ENCODE results near the gene COL13A1. TPM values are rescaled to one million over a fixed set of nuclear protein-coding genes. Genes with fewer than 3 reads are reported as not detected.

Gene COL13A1
- total RNA-seq, 1 experiment from 2014 or later = 5.9 TPM

DNA sequence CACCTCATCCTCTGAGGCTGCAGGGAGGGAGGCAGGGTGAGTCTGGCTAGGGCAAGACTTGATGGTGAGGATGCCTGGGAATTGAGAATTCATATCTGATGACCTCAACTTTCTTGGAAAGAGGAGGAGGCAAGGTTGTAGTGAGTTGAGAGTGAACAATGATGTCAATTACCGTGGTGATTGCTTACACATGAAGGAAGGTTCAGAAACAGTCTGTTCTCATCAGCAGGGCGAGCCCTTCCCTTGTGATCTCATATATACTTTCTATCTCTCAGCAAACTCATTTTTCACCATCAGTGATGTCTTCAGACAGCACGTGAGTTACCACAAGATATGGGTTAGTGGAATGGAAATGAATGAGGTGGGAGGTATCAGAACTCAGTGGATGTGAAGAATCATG lies 20.1 kb upstream of the COL13A1 start:
- no peaks in the 10 kb centered on the region for H3K9me3 ChIP-seq (ENCODE audit: control insufficient read depth in 1 of 2, insufficient read depth in 1 of 2, low read depth in 1 of 2, low read length in 2 of 2)
- TF ChIP-seq EGR1 (IDR thresholded peaks at IDR 0.05; ENCODE audit: low read depth) (no peak), ZFX (IDR thresholded peaks at IDR 0.05) (no peak), POLR2A (IDR thresholded peaks at IDR 0.05; ENCODE audit: borderline replicate concordance, extremely low read depth, insufficient read depth, insufficient read length) (no peak), CBX3 (IDR thresholded peaks at IDR 0.05; ENCODE audit: low read depth) (no peak)
- H3K4me1 ChIP-seq (ENCODE audit: control insufficient read depth in 1 of 2, insufficient read depth in 2 of 2, low read length in 2 of 2) = no peaks in the 10 kb centered on the region
- no peak for DNase-seq (ENCODE audit: low read depth, low spot score)
- no peak for ATAC-seq
- H2AFZ ChIP-seq (ENCODE audit: low read depth, low read length, poor library complexity, severe bottlenecking) = no peak overlapping the region
- no peak overlapping the region for H3K27ac ChIP-seq (ENCODE audit: low read depth, low read length)
- H3K9ac ChIP-seq (ENCODE audit: low read length) = no peak overlapping the region
- H3K27me3 ChIP-seq (ENCODE audit: insufficient read depth, low read length) = peaks cover 34% of the 10 kb centered on the region
- no peaks in the 10 kb centered on the region for H3K79me2 ChIP-seq (ENCODE audit: insufficient read depth, low read length)
- RAD21 ChIA-PET (ENCODE audit: low non-redundant PET in 1 of 2, low total read pairs in 2 of 2, uncharacterized antibody in 2 of 2, unreplicated experiment in 2 of 2) = no interaction called here
- no TSS peak for BruUV-seq (replicated peaks)
- intact Hi-C loops (cut with micrococcal nuclease) = no loop called here
- H3K4me3 ChIP-seq (replicated peaks in 1 of 2; ENCODE audit: low read depth in 1 of 2, low read length in 2 of 2) = no peak overlapping the region
- H3K36me3 ChIP-seq (ENCODE audit: control insufficient read depth in 1 of 2, insufficient read depth in 2 of 2, low read length in 2 of 2) = no peaks in the 10 kb centered on the region
- H3K4me2 ChIP-seq (ENCODE audit: low read length) = no peak overlapping the region
- POLR2A ChIA-PET = no interaction called here
- CTCF ChIA-PET = interaction anchor here (1.0 to 2.3 kb wide), 2 partner anchors 8 to 20 kb away, joined by 3 to 12 read pairs; no protein-coding TSS in a partner anchor
- H3K9me2 ChIP-seq (ENCODE audit: insufficient read depth) = no peaks in the 10 kb centered on the region
- H4K20me1 ChIP-seq (ENCODE audit: insufficient read depth) = no peaks in the 10 kb centered on the region

- no peaks in the 10 kb centered on the region for H3K9me2 ChIP-seq (ENCODE audit: insufficient read depth)
- TF ChIP-seq EZH2 (IDR thresholded peaks at IDR 0.05) (no peak), ELF1 (IDR thresholded peaks at IDR 0.05; ENCODE audit: borderline replicate concordance, low read depth) (no peak), RAD21 (IDR thresholded peaks at IDR 0.05; ENCODE audit: low read depth) (no peak), POLR2A (IDR thresholded peaks at IDR 0.05; ENCODE audit: borderline replicate concordance, extremely low read depth, insufficient read depth, insufficient read length) (no peak), SP1 (IDR thresholded peaks at IDR 0.05; ENCODE audit: low read depth) (no peak), ZNF274 (IDR thresholded peaks at IDR 0.05; ENCODE audit: low read depth, low read length) (no peak), SRF (IDR thresholded peaks at IDR 0.05; ENCODE audit: low read depth) (no peak), EZH2phosphoT487 (IDR thresholded peaks at IDR 0.05; ENCODE audit: borderline replicate concordance) (no peak), JUND (IDR thresholded peaks at IDR 0.05) (no peak), TCF7L2 (IDR thresholded peaks at IDR 0.05; ENCODE audit: borderline replicate concordance, extremely low read depth, insufficient read depth, insufficient read length) (no peak), FOSL1 (IDR thresholded peaks at IDR 0.05; ENCODE audit: low read depth) (no peak), SIN3A (IDR thresholded peaks at IDR 0.05; ENCODE audit: low read depth) (no peak), CEBPB (IDR thresholded peaks at IDR 0.05; ENCODE audit: low read depth) (no peak), ZFX (IDR thresholded peaks at IDR 0.05) (no peak)
- POLR2A ChIA-PET = no interaction called here
- no peaks in the 10 kb centered on the region for H3K36me3 ChIP-seq (ENCODE audit: control insufficient read depth in 1 of 2, insufficient read depth in 2 of 2, low read length in 2 of 2)
- BruUV-seq (replicated peaks) = no TSS peak
- H3K9ac ChIP-seq (ENCODE audit: low read length) = no peak overlapping the region
- no peaks in the 10 kb centered on the region for H3K4me1 ChIP-seq (ENCODE audit: control insufficient read depth in 1 of 2, insufficient read depth in 2 of 2, low read length in 2 of 2)
- RAD21 ChIA-PET (ENCODE audit: low non-redundant PET in 1 of 2, low total read pairs in 2 of 2, uncharacterized antibody in 2 of 2, unreplicated experiment in 2 of 2) = no interaction called here
- no peak overlapping the region for H3K4me3 ChIP-seq (replicated peaks in 1 of 2; ENCODE audit: low read depth in 1 of 2, low read length in 2 of 2)
- H2AFZ ChIP-seq (ENCODE audit: low read depth, low read length, poor library complexity, severe bottlenecking) = no peak overlapping the region
- H3K4me2 ChIP-seq (ENCODE audit: low read length) = no peak overlapping the region
- no peaks in the 10 kb centered on the region for H3K79me2 ChIP-seq (ENCODE audit: insufficient read depth, low read length)
- no peaks in the 10 kb centered on the region for H4K20me1 ChIP-seq (ENCODE audit: insufficient read depth)
- peaks cover 34% of the 10 kb centered on the region for H3K27me3 ChIP-seq (ENCODE audit: insufficient read depth, low read length)
- CTCF ChIA-PET = interaction anchor here (1.1 kb wide), 1 partner anchor 18 kb away, joined by 3 read pairs; no protein-coding TSS in a partner anchor
- no peaks in the 10 kb centered on the region for H3K9me3 ChIP-seq (ENCODE audit: control insufficient read depth in 1 of 2, insufficient read depth in 1 of 2, low read depth in 1 of 2, low read length in 2 of 2)
- intact Hi-C loops (cut with micrococcal nuclease) = no loop called here
- peak; percentile 52 for ATAC-seq
- no peak overlapping the region for H3K27ac ChIP-seq (ENCODE audit: low read depth, low read length)
- DNase-seq (ENCODE audit: low read depth, low spot score) = no peak
Measured at GRCh38 chr10:69783515-69783914, 18.2 kb upstream of the COL13A1 start.
